ENCODE measurements around the gene RPL15.

Gene RPL15

GRCh38 chr3:23954144-23954543, 37.2 kb downstream of the RPL15 start:
- no peak for DNase-seq (ENCODE audit: low read depth, low spot score)
- H3K27ac ChIP-seq: no peak overlapping the region

GRCh38 chr3:23956701-23957100, 39.8 kb downstream of the RPL15 start:
- no peak for DNase-seq (ENCODE audit: low read depth, low spot score)
- H3K27ac ChIP-seq: no peak overlapping the region

- DNase-seq (ENCODE audit: low read depth, low spot score): peak; percentile 88
- peak overlapping the region; percentile 51 for H3K27ac ChIP-seq
Observed at GRCh38 chr3:23959135-23959900, 42.4 kb downstream of the RPL15 start.

- H3K27ac ChIP-seq: peak overlapping the region; percentile 24
- DNase-seq (ENCODE audit: low read depth, low spot score): no peak
Observed at GRCh38 chr3:23960649-23961048, 43.7 kb downstream of the RPL15 start.

- peak; percentile 52 for DNase-seq (ENCODE audit: low read depth, low spot score)
Observed at GRCh38 chr3:23961066-23961465, 44.1 kb downstream of the RPL15 start.

GRCh38 chr3:23961913-23962312, 45.0 kb downstream of the RPL15 start:
- no peak for DNase-seq (ENCODE audit: low read depth, low spot score)
- H3K27ac ChIP-seq: no peak overlapping the region

More at GRCh38 chr3:23961066-23961465, 44.1 kb downstream of the RPL15 start:
- peak overlapping the region; percentile 24 for H3K27ac ChIP-seq

GRCh38 chr3:23964537-23965235, 47.8 kb downstream of the RPL15 start:
- no peak for DNase-seq (ENCODE audit: low read depth, low spot score)
- no peak overlapping the region for H3K27ac ChIP-seq

GRCh38 chr3:23966328-23966727, 49.4 kb downstream of the RPL15 start:
- H3K27ac ChIP-seq: no peak overlapping the region

GRCh38 chr3:23968463-23969184, 51.7 kb downstream of the RPL15 start:
- H3K27ac ChIP-seq: no peak overlapping the region
- DNase-seq (ENCODE audit: low read depth, low spot score): peak; percentile 37

More at GRCh38 chr3:23966328-23966727, 49.4 kb downstream of the RPL15 start:
- no peak for DNase-seq (ENCODE audit: low read depth, low spot score)

- DNase-seq (ENCODE audit: low read depth, low spot score): no peak
- no peak overlapping the region for H3K27ac ChIP-seq
Observed at GRCh38 chr3:23969393-23969792, 52.5 kb downstream of the RPL15 start.

All from epithelial cell of prostate (primary cell).